Nephron (organoid): ENCODE data around the gene POLR3C.

ENCODE experiments used
- H3K27ac Mint-ChIP-seq, 3 experiments: 2 replicates each; pipeline ENCODE4 v1.8.0; 2020; ENCODE audit warnings: mixed read lengths in 3 of 3, mild to moderate bottlenecking in 2 of 3, moderate library complexity in 1 of 3
- H3K27me3 Mint-ChIP-seq: 2 replicates; pipeline ENCODE4 v1.8.0; 2021; ENCODE audit warnings: low read depth, mild to moderate bottlenecking, moderate library complexity, mixed read lengths
- H3K36me3 Mint-ChIP-seq: 2 replicates; pipeline ENCODE4 v1.8.0; 2020; ENCODE audit warnings: low read depth, mixed read lengths
- H3K4me1 Mint-ChIP-seq: 2 replicates; pipeline ENCODE4 v1.8.0; 2020; ENCODE audit warnings: mixed read lengths
- H3K4me3 Mint-ChIP-seq, 3 experiments: 2 replicates each; pipeline ENCODE4 v1.8.0; 2020; ENCODE audit warnings: mild to moderate bottlenecking in 3 of 3, mixed read lengths in 3 of 3, moderate library complexity in 2 of 3
- H3K9me3 Mint-ChIP-seq: 2 replicates; pipeline ENCODE4 v1.8.0; 2020; ENCODE audit warnings: mixed read lengths
- CTCF ChIP-seq, 3 experiments: fragments of 200-600 bp; sonication (generic); IDR thresholded peaks; one replicate each; pipeline ENCODE4 v1.5.0; 2021; ENCODE audit warnings: antibody characterized with exemption in 3 of 3; ENCODE audit not compliant: unreplicated experiment in 3 of 3

POLR3C gene

DNA sequence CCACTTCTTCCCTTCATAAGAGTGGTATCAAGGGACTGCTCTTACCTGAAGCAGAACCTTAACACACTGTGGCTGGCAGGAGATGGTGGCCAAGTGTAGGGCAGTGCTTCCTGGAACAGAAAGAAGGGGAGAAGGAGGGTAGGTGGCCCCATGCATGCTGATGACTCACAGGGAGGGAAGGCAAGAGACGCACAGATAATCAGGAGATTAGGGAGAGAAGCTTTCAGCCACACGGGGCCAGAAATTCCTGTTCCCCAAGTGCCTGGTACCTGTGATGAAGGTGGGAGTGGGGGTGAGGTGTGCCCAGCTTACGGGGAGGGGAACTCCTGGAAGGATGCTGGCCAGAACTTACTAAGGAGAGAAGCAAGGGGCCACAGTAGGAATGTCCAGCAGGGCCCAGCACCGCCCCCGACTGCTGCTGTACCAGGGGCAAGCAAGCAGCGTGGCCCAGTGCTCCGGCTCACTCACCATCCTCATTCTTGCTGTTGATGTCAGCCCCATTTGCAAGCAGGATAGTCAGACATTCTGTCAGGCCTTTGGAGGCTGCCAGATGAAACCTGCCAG is 54.0 kb downstream of the POLR3C start:
- Mint-ChIP-seq H3K36me3 (no peaks in the 10 kb centered on the region), H3K27me3 (peaks cover 19% of the 10 kb centered on the region), H3K4me1 (peaks cover 8% of the 10 kb centered on the region), H3K9me3 (no peaks in the 10 kb centered on the region), H3K27ac (no peak overlapping the region), H3K4me3 (no peak overlapping the region)
- TF ChIP-seq CTCF (IDR thresholded peaks at IDR 0.05; ENCODE audit: unreplicated experiment in 3 of 3) = no peak

DNA sequence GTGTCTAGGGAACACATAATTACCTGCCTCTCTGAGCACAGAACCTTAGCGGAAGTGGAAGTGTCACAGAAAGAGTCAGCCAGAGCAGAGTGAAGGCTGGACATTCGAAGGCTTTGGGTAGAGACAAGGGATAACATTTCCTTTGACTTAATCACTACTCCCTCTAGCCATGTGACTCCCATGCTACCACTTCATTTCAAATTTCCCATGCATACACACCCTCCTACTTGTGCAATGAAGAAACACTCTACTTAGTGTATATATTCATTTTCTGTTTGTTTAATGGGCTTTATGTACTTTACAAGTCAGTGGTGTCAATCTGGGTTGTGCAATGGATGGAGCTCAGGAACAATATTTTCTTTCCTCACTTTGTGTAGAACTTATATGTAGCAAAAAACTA is 54.7 kb downstream of the POLR3C start:
- Mint-ChIP-seq H3K27ac (no peak overlapping the region), H3K27me3 (peaks cover 22% of the 10 kb centered on the region), H3K4me3 (no peak overlapping the region), H3K36me3 (no peaks in the 10 kb centered on the region), H3K4me1 (peaks cover 6% of the 10 kb centered on the region), H3K9me3 (no peaks in the 10 kb centered on the region)
- TF ChIP-seq CTCF (IDR thresholded peaks at IDR 0.05; ENCODE audit: unreplicated experiment in 3 of 3) = no peak

DNA sequence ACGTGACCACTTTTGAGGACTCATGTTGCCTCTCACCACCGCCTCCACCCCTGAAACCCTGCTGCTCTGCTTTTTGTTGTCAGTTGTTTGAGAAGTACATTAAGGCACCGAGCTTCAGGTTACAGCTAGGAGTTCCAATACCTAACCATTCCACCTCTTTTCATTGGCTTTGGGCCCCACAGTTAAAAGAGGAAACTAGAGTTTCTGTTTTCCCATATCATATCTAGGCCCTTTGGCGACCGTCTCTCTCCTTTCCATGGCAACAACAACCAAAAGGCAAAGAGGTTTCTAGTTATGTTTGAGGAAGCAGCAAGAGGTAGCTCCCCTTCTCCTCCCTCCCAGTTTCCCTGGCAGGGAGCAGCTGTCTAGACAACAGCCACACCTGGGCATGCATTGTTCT is 55.8 kb downstream of the POLR3C start:
- Mint-ChIP-seq H3K27me3 (peaks cover 29% of the 10 kb centered on the region), H3K36me3 (no peaks in the 10 kb centered on the region), H3K4me3 (no peak overlapping the region), H3K9me3 (no peaks in the 10 kb centered on the region), H3K4me1 (peaks cover 6% of the 10 kb centered on the region), H3K27ac (peak overlapping the region in 1 of 3 experiments; percentile 21)
- no peak for TF ChIP-seq CTCF (IDR thresholded peaks at IDR 0.05; ENCODE audit: unreplicated experiment in 3 of 3)

DNA sequence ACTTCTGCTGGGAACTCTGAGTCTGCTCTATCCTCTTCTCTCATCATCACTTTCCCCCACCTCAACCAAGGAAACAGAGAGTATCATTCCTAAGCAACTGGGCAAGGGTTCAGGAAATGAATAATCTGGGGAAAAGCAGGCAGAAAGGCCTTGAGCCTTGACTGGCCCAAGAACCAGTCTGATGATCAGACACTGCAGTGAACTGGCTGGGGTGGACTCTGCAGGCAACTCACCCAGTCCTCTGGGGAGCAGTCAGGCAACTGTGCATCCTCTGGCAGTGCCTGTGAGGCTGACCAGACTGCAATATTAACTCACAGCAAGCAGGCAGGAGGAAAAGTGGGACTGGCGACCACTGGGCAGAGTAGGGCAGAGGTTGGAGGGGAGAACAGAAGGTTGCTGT is 60.7 kb downstream of the POLR3C start:
- Mint-ChIP-seq H3K4me3 (peak overlapping the region; percentile 76 to 87 (median 78)), H3K36me3 (no peaks in the 10 kb centered on the region), H3K27ac (no peak overlapping the region), H3K9me3 (no peaks in the 10 kb centered on the region), H3K27me3 (peaks cover 38% of the 10 kb centered on the region), H3K4me1 (peaks cover 35% of the 10 kb centered on the region)
- TF ChIP-seq CTCF (IDR thresholded peaks at IDR 0.05; ENCODE audit: unreplicated experiment in 3 of 3) = no peak

- peaks cover 33% of the 10 kb centered on the region for H3K4me1 Mint-ChIP-seq
- no peaks in the 10 kb centered on the region for H3K36me3 Mint-ChIP-seq
- H3K9me3 Mint-ChIP-seq = no peaks in the 10 kb centered on the region
- H3K4me3 Mint-ChIP-seq = peak within 1 kb of the TSS; percentile 76 to 87 (median 78)
- peaks cover 38% of the 10 kb centered on the region for H3K27me3 Mint-ChIP-seq
- H3K27ac Mint-ChIP-seq = peak within 1 kb of the TSS in 2 of 3 experiments; percentile 57 to 84
- no peak for TF ChIP-seq CTCF (IDR thresholded peaks at IDR 0.05; ENCODE audit: unreplicated experiment in 3 of 3)
Measured at GRCh38 chr1:145885738-145886287, 61.8 kb downstream of the POLR3C start, which contains the start of gene ANKRD35. Gene ANKRD35 (minus strand): TSS chr1:145885866. CDS start chr1:145885758, 108 bp downstream.

- Mint-ChIP-seq H3K4me1 (peaks cover 38% of the 10 kb centered on the region), H3K27me3 (peaks cover 38% of the 10 kb centered on the region), H3K4me3 (peak overlapping the region; percentile 76 to 87 (median 78)), H3K9me3 (no peaks in the 10 kb centered on the region), H3K27ac (peak overlapping the region in 2 of 3 experiments; percentile 57 to 84), H3K36me3 (no peaks in the 10 kb centered on the region)
- no peak for TF ChIP-seq CTCF (IDR thresholded peaks at IDR 0.05; ENCODE audit: unreplicated experiment in 3 of 3)
Measured at GRCh38 chr1:145886390-145886789, 62.4 kb downstream of the POLR3C start.
